CD1c-positive myeloid dendritic cell (primary cell): ENCODE data around the gene AHSP.
A peak's percentile ranks its signal among the peaks of the same experiment; 100 is the strongest.
"Not testable (repeated sequence)": the region's sequence is repeated elsewhere in the genome, so short reads cannot be mapped to it uniquely, and the experiment has no call there.

Source experiments
- DNase-seq: peaks from one replicate; pipeline ENCODE4 v3.0.0-alpha.2; 2016; ENCODE audit errors: extremely low spot score

AHSP gene

DNA sequence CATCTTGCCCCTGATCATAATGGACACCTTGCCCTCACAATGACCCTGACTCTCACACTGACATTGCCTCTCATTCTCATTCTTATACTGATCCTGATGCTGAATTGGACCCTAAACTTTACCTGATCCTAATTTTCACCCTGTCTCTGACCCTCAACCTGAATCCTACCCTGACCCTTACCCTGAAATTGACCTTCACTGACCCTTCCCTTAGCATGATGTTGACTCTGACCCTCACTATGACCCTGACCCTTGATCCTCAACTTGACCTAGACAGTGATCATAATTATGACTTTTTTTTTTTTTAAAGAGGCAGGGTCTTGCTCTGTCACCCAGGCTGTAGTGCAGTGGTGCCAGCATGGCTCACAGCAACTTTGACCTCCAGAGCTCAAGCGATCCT is 3.4 kb downstream of the AHSP start:
- DNase-seq: no peak

DNA sequence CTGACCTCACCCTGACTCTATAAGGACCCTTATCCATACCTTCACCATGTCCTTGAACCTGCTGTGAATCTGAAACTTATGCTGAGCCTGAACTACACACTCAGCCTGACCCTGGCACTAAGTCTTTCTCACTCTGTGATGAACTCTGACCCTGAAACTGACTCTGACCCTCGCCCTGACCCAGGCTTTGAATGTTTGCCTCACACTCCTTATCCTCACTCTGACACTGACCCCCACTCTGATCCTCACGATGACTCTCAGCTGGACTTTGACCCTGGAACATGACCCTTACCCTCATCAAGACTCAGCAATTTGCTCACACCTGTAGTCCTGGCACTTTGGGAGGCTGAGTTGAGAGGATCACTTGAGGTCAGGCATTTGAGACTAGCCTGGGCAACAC is 4.4 kb downstream of the AHSP start:
- no peak for DNase-seq

- peak; percentile 22 for DNase-seq
These were observed 5.2 kb downstream of the AHSP start for GRCh38 chr16:31532896-31533295.

DNA sequence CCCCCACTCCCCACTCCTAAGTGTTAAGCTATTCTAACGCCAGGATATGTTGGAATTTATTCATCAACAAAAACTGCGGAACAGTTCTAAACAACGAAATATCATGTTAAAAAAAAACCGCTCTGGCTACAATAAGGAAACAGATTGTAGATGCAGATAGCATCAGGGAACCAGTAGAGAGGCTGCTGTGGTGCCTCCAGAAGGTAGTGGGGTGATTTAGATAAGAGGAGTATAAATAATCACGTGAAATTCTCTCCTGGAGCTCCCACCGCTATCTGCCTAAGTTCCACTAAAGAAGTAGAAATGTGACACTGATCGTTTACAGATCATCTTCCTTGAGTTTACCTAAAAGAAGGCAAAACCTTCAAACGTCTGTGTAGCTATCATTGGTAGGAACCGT is 8.0 kb downstream of the AHSP start:
- no peak for DNase-seq

DNA sequence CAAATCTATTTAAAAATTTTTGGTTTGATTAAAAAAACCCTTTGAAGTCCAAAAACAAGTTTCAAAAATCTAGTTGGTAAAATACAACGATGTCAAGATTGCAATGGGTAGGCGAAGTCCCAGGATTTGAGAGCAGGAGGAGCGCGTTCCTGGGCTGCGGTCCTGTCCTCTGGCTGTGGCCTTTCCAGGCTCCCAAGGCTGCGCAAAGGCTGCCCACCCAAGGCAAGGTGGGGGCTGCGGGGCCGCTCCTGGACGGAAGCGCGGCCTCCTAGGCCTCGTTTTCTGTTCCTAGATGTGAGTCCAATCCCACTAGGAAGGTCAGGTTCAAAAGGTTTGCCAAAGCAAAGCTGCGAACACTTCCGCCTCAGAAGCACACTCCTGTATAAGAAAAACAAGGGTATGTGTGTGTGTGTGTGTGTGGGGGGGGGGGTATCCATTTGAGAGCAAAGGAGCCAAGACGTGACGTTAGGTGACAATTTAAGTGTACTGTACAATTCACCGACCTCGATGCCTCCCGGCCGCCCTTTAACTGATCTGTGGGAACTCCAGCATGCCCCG is 9.2 kb downstream of the AHSP start:
- no peak for DNase-seq

GRCh38 chr16:31537362-31538242 is 9.9 kb downstream of the AHSP start:
- DNase-seq: peak; percentile 5

DNA sequence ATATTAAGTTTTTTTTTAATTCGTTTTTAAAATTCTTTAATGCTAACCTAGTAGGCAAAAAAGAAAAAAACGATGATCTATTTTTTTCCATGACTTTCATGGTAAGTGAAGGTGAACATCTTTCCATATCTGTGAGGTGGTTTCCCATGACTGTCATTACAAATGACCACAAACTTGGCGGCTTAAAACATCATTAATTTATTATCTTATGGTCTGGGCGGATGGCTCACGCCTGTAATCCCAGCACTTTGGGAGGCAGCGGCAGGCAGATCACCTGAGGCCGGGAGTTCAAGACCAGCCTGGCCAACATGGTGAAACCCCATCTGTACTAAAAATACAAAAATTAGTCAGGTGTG is 10.5 kb downstream of the AHSP start:
- DNase-seq: not testable (repeated sequence)

DNA sequence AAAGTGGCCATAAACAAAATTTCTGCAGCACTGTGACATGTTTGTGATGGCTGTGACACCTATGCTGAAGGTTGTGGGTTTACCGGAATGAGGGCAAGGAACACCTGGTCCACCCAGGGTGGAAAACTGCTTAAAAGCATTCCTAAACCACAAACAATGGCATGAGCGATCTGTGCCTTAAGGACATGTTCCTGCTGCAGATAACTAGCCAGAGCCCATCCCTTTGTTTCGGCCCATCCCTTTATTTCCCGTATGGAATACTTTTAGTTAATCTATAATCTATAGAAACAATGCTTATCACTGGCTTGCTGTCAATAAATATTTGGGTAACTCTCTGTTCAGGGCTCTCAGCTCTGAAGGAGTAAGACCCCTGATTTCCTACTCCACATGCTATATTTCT is 12.1 kb downstream of the AHSP start:
- DNase-seq: not testable (repeated sequence)

DNA sequence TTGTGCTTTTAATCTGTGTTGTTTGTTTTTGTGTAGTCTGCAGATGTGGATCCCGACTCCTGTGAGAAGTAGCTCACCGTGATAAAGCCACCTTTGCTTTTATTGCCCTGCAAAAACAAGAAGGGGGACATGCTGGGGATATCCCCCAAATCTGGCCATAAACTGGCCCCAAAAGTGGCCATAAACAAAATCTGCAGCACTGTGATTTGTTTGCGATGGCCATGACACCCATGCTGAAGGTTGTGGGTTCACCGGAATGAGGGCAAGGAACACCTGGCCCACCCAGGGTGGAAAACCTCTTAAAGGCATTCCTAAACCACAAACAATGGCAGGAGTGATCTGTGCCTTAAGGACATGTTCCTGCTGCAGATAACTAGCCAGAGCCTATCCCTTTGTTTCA is 15.1 kb downstream of the AHSP start:
- no peak for DNase-seq

GRCh38 chr16:31561426-31562233 is 33.9 kb downstream of the AHSP start:
- DNase-seq: no peak

DNA sequence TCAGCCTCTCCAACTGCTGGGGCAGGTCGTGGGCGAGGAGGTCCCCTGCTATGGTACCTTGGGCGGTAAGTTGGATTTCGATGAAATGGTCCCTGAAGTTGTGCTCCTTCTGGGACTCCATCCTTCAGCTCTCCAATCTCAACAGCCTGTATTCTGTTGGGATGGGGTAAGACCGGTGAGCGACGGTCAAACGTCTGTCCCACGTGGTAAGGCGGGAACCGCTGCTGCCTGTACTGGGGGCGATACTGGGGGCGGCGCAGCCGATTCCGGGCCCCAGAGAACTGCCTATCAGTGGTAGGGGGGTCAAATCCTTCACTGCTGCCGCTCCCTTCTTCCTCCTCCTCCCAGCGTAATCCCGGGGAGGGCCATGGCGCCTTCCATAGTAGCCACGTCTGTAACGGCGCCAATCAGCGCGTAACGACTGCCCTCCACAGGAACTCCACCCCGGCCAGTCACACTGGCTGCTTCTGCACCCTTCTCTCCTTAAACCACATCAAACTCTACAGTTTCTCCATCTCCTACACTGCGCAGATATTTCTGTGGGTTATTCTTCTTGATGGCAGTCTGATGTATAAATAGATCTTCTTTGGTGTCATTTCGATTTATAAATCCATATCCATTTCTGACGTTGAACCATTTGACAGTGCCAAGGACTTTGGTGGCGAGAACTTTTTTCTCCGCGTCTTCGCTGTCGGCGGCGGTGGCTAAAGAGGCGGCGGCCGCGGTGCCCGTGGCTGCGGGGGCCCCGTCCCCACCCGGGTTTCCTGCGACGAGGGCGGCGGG is 41.1 kb downstream of the AHSP start:
- DNase-seq: peak; percentile 2

- DNase-seq: no peak
These were observed 41.6 kb downstream of the AHSP start for GRCh38 chr16:31569360-31569717.

DNA sequence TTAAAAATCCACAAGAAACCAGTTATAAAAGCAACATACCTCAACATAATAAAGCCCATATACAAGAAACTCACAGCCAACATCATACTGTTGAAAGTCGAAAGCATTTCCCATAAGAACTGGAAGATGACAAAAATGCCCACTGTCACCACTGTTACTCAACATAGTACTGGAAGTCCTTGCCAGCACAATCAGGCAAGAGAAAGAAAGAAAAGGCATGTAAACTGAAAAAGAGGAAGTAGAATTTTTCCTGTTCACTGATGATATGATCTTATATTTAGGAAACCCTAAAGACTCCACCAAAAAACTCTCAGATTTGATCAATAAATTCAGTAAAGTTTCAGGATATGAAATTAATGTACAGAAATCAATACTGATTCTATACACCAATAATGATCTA is 45.1 kb downstream of the AHSP start:
- no peak for DNase-seq

GRCh38 chr16:31574159-31574558 is 46.5 kb downstream of the AHSP start:
- DNase-seq: not testable (repeated sequence)

DNA sequence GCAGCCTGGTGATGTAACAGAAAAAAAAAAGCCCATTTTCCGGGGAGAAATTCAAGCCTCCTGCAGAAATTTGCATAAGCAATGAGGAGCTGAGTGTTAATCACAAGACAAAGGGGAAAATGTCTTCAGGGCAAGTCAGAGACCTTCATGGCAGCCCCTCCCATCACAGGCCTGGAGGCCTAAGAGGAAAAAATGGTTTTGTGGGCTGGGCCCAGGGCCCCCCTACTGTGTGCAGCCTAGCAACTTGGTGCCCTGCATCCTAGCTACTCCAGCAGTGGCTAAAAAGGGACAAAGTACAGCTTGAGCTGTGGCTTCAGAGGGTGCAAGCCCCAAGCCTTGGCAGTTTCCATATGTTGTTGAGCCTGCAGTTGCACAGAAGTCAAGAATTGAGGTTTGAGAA is 49.7 kb downstream of the AHSP start:
- no peak for DNase-seq
